HepG2 (cell line): ENCODE data around the gene ZFYVE28. TPM values are rescaled to one million over a fixed set of nuclear protein-coding genes. Genes with fewer than 3 reads are reported as not detected.

Experiments used
- HCFC1 ChIP-seq: fragments of 150-350 bp; IDR thresholded peaks from 2 replicates; pipeline ENCODE4 v1.6.1; 2014; ENCODE audit warnings: low read depth, low read length
- SAFB2 ChIP-seq: sonication (generic); formaldehyde crosslinking; IDR thresholded peaks from 2 replicates; pipeline ENCODE4 v1.5.1; 2020; ENCODE audit warnings: missing genetic modification reagents, low read depth, mild to moderate bottlenecking, borderline replicate concordance
- SALL2 ChIP-seq: sonication (generic); formaldehyde crosslinking; IDR thresholded peaks from 2 replicates; pipeline ENCODE4 v1.8.1; 2023; ENCODE audit warnings: mild to moderate bottlenecking, missing genetic modification reagents, inconsistent platforms
- ZKSCAN5 ChIP-seq: sonication (generic); formaldehyde crosslinking; IDR thresholded peaks from 2 replicates; pipeline ENCODE4 v1.5.1; 2020; ENCODE audit warnings: mild to moderate bottlenecking, missing genetic modification reagents
- ZNF431 ChIP-seq: sonication (generic); formaldehyde crosslinking; IDR thresholded peaks from 2 replicates; pipeline ENCODE4 v1.9.0; 2022; ENCODE audit warnings: missing genetic modification reagents, low read depth, mild to moderate bottlenecking, borderline replicate concordance
- ZNF556 ChIP-seq: sonication (generic); formaldehyde crosslinking; IDR thresholded peaks from 2 replicates; pipeline ENCODE4 v1.4.0; 2020; ENCODE audit warnings: mild to moderate bottlenecking, missing genetic modification reagents, borderline replicate concordance
- ZNF615 ChIP-seq: sonication (generic); formaldehyde crosslinking; IDR thresholded peaks from 2 replicates; pipeline ENCODE4 v1.5.0; 2020; ENCODE audit warnings: mild to moderate bottlenecking, missing genetic modification reagents, borderline replicate concordance
- ZNF790 ChIP-seq: sonication (generic); formaldehyde crosslinking; IDR thresholded peaks from 2 replicates; pipeline ENCODE4 v1.8.0; 2022; ENCODE audit warnings: missing genetic modification reagents, mild to moderate bottlenecking, borderline replicate concordance
- ZNF841 ChIP-seq: sonication (generic); formaldehyde crosslinking; IDR thresholded peaks from 2 replicates; pipeline ENCODE4 v1.8.1; 2023; ENCODE audit warnings: missing genetic modification reagents, borderline replicate concordance
- polyA plus RNA-seq, 8 experiments: library from polyadenylated mRNA; depleted of rRNA in 3 of 8; stranded (reverse) in 7 of 8; unstranded in 1 of 8; fragments of >200 nt; fragmentation: Illumina TruSeq in 4 of 8; extraction: Trizol in 4 of 8; gene quantifications; 2 replicates each; pipeline versions ENCODE4 v1.2.1 to v1.2.3, GENCODE V29; 2011 to 2016; ENCODE audit warnings: low read depth in 4 of 8, missing spikeins in 1 of 8, mixed read lengths in 1 of 8; ENCODE audit not compliant: insufficient read depth in 1 of 8
- total RNA-seq, 5 experiments: library from RNA; depleted of rRNA; stranded (reverse); fragments of >200 nt; fragmentation: Illumina TruSeq; extraction: Trizol; gene quantifications; 2 replicates each; pipeline ENCODE4 v1.2.3, GENCODE V29; 2016; ENCODE audit warnings: low read depth in 1 of 5
- TF ChIP-seq, protein P1 (sequence below): sonication (generic); formaldehyde crosslinking; IDR thresholded peaks from 2 replicates; pipeline ENCODE4 v1.4.0; 2020; ENCODE audit warnings: missing genetic modification reagents, mild to moderate bottlenecking, borderline replicate concordance
- TF ChIP-seq, protein P2 (sequence below): sonication (generic); formaldehyde crosslinking; conservative IDR thresholded peaks from 2 replicates; pipeline ENCODE4 v1.4.0; 2020; ENCODE audit warnings: missing genetic modification reagents
- TF ChIP-seq, protein P3 (sequence below): sonication (generic); formaldehyde crosslinking; IDR thresholded peaks from 2 replicates; pipeline ENCODE4 v1.5.0; 2020; ENCODE audit warnings: mild to moderate bottlenecking, missing genetic modification reagents, borderline replicate concordance
- TF ChIP-seq, protein P4 (sequence below): sonication (generic); formaldehyde crosslinking; IDR thresholded peaks from 2 replicates; pipeline ENCODE4 v1.5.1; 2020; ENCODE audit warnings: missing genetic modification reagents, mild to moderate bottlenecking, borderline replicate concordance

ZFYVE28 gene
- total and polyA plus RNA-seq, 2 of the 13 experiments (the other 11 are each of a cell fraction or from before 2014, with no cell fraction given): 0.12 to 0.22 TPM

DNA sequence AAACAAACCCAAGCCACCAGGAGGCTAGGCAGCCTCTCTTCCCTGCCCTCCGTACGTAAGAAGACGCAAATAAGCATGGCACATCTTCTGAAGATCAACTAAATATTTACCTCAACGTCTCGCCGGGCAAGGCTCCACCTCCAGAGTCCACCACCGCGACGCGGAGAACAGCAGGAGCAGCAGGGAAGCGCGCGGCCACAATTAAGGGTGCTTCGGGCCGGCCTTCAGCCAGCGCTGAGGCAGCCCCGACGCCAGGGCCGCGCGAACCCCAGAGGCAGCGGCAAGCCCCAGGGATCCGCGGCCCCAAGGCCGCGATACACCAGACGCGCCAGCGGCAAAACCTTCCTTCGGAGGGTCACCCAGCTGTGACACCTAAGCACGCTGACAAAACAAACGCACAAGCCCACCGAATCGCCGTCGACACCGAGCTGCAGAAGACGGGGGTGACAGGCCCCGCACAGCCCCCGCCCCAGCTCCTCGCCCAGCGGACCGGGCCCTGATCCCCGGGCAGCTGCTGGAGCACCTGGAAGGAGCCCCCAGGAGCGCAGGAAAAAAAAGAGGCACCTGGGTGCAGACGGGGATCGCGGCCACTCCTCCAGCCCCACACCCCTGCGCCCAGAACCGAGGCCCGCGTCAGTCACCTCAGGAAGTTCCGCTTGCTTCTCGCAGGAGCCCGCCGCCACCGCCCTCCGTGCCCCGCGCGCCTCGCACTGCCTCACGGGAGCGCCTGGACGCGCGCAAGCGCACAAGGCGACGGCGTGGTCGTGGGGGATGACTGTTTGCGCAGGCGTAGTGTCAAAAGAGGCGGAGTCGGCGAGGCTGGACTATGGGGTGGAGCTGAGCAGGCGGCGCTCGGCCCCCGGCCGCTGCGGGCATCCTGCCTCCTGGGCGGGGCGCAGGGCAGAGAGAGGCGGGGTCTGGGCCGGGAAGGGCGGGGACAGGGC lies 176.8 kb downstream of the ZFYVE28 start, which contains the start of the genes HAUS3 and POLN (continued):
- TF ChIP-seq, protein P1, sequence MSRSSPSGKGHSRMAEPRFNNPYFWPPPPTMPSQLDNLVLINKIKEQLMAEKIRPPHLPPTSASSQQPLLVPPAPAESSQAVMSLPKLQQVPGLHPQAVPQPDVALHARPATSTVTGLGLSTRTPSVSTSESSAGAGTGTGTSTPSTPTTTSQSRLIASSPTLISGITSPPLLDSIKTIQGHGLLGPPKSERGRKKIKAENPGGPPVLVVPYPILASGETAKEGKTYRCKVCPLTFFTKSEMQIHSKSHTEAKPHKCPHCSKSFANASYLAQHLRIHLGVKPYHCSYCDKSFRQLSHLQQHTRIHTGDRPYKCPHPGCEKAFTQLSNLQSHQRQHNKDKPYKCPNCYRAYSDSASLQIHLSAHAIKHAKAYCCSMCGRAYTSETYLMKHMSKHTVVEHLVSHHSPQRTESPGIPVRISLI: no peak
- TF ChIP-seq ZNF556 (CRISPR knock-in tag): peak; percentile 90
- no peak for TF ChIP-seq ZKSCAN5 (CRISPR knock-in tag)
- peak; percentile 43; the same call in 1 of the 2 replicates for TF ChIP-seq HCFC1
- no peak for TF ChIP-seq ZNF615 (CRISPR knock-in tag)
- 0 out of 2 replicates have a peak, but pooled peaks have one; percentile 45 for TF ChIP-seq SAFB2
- TF ChIP-seq, protein P2, sequence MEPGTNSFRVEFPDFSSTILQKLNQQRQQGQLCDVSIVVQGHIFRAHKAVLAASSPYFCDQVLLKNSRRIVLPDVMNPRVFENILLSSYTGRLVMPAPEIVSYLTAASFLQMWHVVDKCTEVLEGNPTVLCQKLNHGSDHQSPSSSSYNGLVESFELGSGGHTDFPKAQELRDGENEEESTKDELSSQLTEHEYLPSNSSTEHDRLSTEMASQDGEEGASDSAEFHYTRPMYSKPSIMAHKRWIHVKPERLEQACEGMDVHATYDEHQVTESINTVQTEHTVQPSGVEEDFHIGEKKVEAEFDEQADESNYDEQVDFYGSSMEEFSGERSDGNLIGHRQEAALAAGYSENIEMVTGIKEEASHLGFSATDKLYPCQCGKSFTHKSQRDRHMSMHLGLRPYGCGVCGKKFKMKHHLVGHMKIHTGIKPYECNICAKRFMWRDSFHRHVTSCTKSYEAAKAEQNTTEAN: no peak
- TF ChIP-seq ZNF431 (CRISPR knock-in tag): no peak
- TF ChIP-seq SALL2: no peak
- TF ChIP-seq ZNF841 (CRISPR knock-in tag): no peak
- TF ChIP-seq, protein P3, sequence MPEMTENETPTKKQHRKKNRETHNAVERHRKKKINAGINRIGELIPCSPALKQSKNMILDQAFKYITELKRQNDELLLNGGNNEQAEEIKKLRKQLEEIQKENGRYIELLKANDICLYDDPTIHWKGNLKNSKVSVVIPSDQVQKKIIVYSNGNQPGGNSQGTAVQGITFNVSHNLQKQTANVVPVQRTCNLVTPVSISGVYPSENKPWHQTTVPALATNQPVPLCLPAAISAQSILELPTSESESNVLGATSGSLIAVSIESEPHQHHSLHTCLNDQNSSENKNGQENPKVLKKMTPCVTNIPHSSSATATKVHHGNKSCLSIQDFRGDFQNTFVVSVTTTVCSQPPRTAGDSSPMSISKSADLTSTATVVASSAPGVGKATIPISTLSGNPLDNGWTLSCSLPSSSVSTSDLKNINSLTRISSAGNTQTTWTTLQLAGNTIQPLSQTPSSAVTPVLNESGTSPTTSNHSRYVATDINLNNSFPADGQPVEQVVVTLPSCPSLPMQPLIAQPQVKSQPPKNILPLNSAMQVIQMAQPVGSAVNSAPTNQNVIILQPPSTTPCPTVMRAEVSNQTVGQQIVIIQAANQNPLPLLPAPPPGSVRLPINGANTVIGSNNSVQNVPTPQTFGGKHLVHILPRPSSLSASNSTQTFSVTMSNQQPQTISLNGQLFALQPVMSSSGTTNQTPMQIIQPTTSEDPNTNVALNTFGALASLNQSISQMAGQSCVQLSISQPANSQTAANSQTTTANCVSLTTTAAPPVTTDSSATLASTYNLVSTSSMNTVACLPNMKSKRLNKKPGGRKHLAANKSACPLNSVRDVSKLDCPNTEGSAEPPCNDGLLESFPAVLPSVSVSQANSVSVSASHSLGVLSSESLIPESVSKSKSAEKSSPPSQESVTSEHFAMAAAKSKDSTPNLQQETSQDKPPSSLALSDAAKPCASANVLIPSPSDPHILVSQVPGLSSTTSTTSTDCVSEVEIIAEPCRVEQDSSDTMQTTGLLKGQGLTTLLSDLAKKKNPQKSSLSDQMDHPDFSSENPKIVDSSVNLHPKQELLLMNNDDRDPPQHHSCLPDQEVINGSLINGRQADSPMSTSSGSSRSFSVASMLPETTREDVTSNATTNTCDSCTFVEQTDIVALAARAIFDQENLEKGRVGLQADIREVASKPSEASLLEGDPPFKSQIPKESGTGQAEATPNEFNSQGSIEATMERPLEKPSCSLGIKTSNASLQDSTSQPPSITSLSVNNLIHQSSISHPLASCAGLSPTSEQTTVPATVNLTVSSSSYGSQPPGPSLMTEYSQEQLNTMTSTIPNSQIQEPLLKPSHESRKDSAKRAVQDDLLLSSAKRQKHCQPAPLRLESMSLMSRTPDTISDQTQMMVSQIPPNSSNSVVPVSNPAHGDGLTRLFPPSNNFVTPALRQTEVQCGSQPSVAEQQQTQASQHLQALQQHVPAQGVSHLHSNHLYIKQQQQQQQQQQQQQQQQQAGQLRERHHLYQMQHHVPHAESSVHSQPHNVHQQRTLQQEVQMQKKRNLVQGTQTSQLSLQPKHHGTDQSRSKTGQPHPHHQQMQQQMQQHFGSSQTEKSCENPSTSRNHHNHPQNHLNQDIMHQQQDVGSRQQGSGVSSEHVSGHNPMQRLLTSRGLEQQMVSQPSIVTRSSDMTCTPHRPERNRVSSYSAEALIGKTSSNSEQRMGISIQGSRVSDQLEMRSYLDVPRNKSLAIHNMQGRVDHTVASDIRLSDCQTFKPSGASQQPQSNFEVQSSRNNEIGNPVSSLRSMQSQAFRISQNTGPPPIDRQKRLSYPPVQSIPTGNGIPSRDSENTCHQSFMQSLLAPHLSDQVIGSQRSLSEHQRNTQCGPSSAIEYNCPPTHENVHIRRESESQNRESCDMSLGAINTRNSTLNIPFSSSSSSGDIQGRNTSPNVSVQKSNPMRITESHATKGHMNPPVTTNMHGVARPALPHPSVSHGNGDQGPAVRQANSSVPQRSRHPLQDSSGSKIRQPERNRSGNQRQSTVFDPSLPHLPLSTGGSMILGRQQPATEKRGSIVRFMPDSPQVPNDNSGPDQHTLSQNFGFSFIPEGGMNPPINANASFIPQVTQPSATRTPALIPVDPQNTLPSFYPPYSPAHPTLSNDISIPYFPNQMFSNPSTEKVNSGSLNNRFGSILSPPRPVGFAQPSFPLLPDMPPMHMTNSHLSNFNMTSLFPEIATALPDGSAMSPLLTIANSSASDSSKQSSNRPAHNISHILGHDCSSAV (CRISPR knock-in tag): peak; percentile 65; the same call in 1 of the 2 replicates
- no peak for TF ChIP-seq ZNF790 (CRISPR knock-in tag)
- TF ChIP-seq, protein P4, sequence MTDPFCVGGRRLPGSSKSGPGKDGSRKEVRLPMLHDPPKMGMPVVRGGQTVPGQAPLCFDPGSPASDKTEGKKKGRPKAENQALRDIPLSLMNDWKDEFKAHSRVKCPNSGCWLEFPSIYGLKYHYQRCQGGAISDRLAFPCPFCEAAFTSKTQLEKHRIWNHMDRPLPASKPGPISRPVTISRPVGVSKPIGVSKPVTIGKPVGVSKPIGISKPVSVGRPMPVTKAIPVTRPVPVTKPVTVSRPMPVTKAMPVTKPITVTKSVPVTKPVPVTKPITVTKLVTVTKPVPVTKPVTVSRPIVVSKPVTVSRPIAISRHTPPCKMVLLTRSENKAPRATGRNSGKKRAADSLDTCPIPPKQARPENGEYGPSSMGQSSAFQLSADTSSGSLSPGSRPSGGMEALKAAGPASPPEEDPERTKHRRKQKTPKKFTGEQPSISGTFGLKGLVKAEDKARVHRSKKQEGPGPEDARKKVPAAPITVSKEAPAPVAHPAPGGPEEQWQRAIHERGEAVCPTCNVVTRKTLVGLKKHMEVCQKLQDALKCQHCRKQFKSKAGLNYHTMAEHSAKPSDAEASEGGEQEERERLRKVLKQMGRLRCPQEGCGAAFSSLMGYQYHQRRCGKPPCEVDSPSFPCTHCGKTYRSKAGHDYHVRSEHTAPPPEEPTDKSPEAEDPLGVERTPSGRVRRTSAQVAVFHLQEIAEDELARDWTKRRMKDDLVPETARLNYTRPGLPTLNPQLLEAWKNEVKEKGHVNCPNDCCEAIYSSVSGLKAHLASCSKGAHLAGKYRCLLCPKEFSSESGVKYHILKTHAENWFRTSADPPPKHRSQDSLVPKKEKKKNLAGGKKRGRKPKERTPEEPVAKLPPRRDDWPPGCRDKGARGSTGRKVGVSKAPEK: no peak
